DOHH2 (cell line): ENCODE data around the gene SCAMP3.
"Not testable (repeated sequence)": the region's sequence is repeated elsewhere in the genome, so short reads cannot be mapped to it uniquely, and the experiment has no call there.

Experiments
- CTCF ChIP-seq: fragments of 200-600 bp; sonication (generic); IDR thresholded peaks from one replicate; pipeline ENCODE4 v1.5.1; 2014; ENCODE audit warnings: antibody characterized with exemption, mild to moderate bottlenecking, low read depth, low read length; ENCODE audit not compliant: poor library complexity, severe bottlenecking
- EZH2phosphoT487 ChIP-seq: fragments of 200-600 bp; sonication (generic); IDR thresholded peaks from 2 replicates; pipeline ENCODE4 v1.6.1; 2017; ENCODE audit warnings: borderline replicate concordance, mild to moderate bottlenecking, antibody characterized with exemption, low read length, moderate library complexity, mixed read lengths

DNA sequence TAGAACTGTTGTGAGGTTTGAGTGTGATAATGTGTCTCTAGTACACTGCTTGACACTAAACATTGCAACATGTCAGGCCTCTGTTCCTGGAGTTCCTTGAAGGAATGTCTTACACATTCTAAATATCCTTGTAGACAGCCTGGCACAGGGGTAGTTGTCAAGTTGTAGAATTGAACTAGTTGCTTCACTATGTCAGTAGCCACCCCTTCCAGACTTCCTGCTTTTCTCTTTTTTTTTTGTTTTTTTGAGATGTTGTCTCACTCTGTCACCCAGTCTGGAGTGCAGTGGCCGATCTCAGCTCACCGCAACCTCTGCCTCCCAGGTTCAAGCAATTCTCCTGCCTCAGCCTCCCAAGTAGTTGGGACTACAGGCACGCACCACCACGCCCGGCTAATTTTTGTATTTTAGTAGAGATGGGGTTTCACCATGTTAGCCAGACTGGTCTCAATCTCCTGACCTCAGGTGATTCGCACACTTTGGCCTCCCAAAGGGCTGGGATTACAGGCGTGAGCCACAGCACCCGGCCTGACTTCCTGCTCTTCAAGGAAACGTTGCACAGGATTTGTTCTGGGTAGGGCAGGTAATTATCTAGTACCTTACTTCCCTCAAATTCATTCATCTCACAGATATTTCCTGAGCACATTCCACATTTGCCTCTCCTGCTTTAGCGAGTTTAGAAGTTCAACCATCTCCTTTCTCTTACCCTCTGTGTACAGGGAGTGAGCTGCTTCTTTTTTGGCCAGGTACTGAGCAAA is 41.8 kb downstream of the SCAMP3 start:
- TF ChIP-seq CTCF, EZH2phosphoT487: not testable (repeated sequence)
